ENCODE data around the gene VIPR2. TPM values are rescaled to one million over a fixed set of nuclear protein-coding genes. Genes with fewer than 3 reads are reported as not detected.

Gene VIPR2
- total and polyA plus RNA-seq, 3 donors from 2014 or later: 2.5 to 5.3 (median 4.9) TPM

- intact Hi-C loops (cut with DNase I; ENCODE audit: low total_unique reads): no loop called here
- no peak for TF ChIP-seq POLR2A (IDR thresholded peaks at IDR 0.05)
- no peak for TF ChIP-seq CTCF (IDR thresholded peaks at IDR 0.05)
- no peak overlapping the region for H3K4me3 ChIP-seq
- DNase-seq: peak; percentile 10
- WGBS, 2 donors: 44 to 58% methylated on average over 10 of the region's 10 CpGs
- H3K4me1 ChIP-seq: no peaks in the 10 kb centered on the region
- no peaks in the 10 kb centered on the region for H3K27me3 ChIP-seq
- no peaks in the 10 kb centered on the region for H3K9me3 ChIP-seq
- no peak overlapping the region for H3K27ac ChIP-seq
- H3K36me3 ChIP-seq (ENCODE audit: low read depth, missing control alignments): no peaks in the 10 kb centered on the region
These were observed 1.9 kb downstream of the VIPR2 start for GRCh38 chr7:159142730-159143129.

GRCh38 chr7:159142199-159142598 lies 2.5 kb downstream of the VIPR2 start:
- DNase-seq: no peak
- H3K27me3 ChIP-seq: no peaks in the 10 kb centered on the region
- TF ChIP-seq CTCF (IDR thresholded peaks at IDR 0.05) (no peak), POLR2A (IDR thresholded peaks at IDR 0.05) (no peak)
- no peaks in the 10 kb centered on the region for H3K9me3 ChIP-seq
- no peaks in the 10 kb centered on the region for H3K36me3 ChIP-seq (ENCODE audit: low read depth, missing control alignments)
- no peaks in the 10 kb centered on the region for H3K4me1 ChIP-seq
- H3K27ac ChIP-seq: no peak overlapping the region
- WGBS, 2 donors: 69 to 78% methylated on average over 5 of the region's 5 CpGs
- intact Hi-C loops (cut with DNase I; ENCODE audit: low total_unique reads): no loop called here
- H3K4me3 ChIP-seq: no peak overlapping the region

- intact Hi-C loops (cut with DNase I; ENCODE audit: low total_unique reads): no loop called here
- H3K27ac ChIP-seq: no peak overlapping the region
- DNase-seq: peak; percentile 9
These were observed 3.0 kb downstream of the VIPR2 start for GRCh38 chr7:159141660-159142059.

GRCh38 chr7:159141167-159141566 lies 3.5 kb downstream of the VIPR2 start:
- Histone ChIP-seq H3K4me1 (no peaks in the 10 kb centered on the region), H3K27ac (no peak overlapping the region), H3K36me3 (ENCODE audit: low read depth, missing control alignments) (no peaks in the 10 kb centered on the region), H3K4me3 (no peak overlapping the region), H3K9me3 (no peaks in the 10 kb centered on the region), H3K27me3 (no peaks in the 10 kb centered on the region)
- intact Hi-C loops (cut with DNase I; ENCODE audit: low total_unique reads): no loop called here
- TF ChIP-seq POLR2A (IDR thresholded peaks at IDR 0.05) (no peak), CTCF (IDR thresholded peaks at IDR 0.05) (no peak)
- peak; percentile 9 for DNase-seq
- WGBS, 2 donors: 87 to 93% methylated on average over 11 to 14 of the region's 14 CpGs

More at GRCh38 chr7:159141660-159142059, 3.0 kb downstream of the VIPR2 start:
- Histone ChIP-seq H3K4me1 (no peaks in the 10 kb centered on the region), H3K4me3 (no peak overlapping the region), H3K36me3 (ENCODE audit: low read depth, missing control alignments) (no peaks in the 10 kb centered on the region), H3K9me3 (no peaks in the 10 kb centered on the region), H3K27me3 (no peaks in the 10 kb centered on the region)
- no peak for TF ChIP-seq POLR2A (IDR thresholded peaks at IDR 0.05)
- TF ChIP-seq CTCF (IDR thresholded peaks at IDR 0.05): no peak
- 68 to 87% methylated on average over 6 of the region's 6 CpGs for WGBS, 2 donors

- peak; percentile 9 for DNase-seq
- intact Hi-C loops (cut with DNase I; ENCODE audit: low total_unique reads): no loop called here
- 93 to 97% methylated on average over 23 of the region's 23 CpGs for WGBS, 2 donors
These were observed 4.3 kb downstream of the VIPR2 start for GRCh38 chr7:159140170-159140910.

More at GRCh38 chr7:159140170-159140910, 4.3 kb downstream of the VIPR2 start:
- Histone ChIP-seq H3K9me3 (no peaks in the 10 kb centered on the region), H3K27ac (no peak overlapping the region), H3K4me1 (no peaks in the 10 kb centered on the region), H3K4me3 (no peak overlapping the region), H3K27me3 (no peaks in the 10 kb centered on the region), H3K36me3 (ENCODE audit: low read depth, missing control alignments) (no peaks in the 10 kb centered on the region)
- TF ChIP-seq POLR2A (IDR thresholded peaks at IDR 0.05) (no peak), CTCF (IDR thresholded peaks at IDR 0.05) (no peak)
